ENCODE data around the gene MYO18B.

DNA sequence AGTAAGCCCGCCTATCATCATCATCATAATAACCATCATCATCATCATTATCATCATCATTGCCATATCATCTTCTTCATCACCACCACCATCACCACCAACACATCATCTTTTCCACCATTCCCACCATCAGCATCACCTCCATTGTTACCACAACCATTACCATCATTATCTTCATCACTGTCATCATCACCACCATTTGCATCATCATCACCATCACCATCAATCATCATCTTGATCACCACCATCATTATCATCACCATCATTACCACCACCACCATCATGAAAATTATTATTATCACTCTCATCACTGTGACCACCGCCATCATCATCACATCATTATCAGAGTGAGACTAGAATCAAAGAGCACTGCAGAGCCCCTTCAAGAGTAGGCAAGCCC is 227.9 kb downstream of the MYO18B start:
- no peak for TF ChIP-seq MYC (IDR thresholded peaks at IDR 0.05; ENCODE audit: low read depth, low read length)
- TF ChIP-seq, protein P1, sequence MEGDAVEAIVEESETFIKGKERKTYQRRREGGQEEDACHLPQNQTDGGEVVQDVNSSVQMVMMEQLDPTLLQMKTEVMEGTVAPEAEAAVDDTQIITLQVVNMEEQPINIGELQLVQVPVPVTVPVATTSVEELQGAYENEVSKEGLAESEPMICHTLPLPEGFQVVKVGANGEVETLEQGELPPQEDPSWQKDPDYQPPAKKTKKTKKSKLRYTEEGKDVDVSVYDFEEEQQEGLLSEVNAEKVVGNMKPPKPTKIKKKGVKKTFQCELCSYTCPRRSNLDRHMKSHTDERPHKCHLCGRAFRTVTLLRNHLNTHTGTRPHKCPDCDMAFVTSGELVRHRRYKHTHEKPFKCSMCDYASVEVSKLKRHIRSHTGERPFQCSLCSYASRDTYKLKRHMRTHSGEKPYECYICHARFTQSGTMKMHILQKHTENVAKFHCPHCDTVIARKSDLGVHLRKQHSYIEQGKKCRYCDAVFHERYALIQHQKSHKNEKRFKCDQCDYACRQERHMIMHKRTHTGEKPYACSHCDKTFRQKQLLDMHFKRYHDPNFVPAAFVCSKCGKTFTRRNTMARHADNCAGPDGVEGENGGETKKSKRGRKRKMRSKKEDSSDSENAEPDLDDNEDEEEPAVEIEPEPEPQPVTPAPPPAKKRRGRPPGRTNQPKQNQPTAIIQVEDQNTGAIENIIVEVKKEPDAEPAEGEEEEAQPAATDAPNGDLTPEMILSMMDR (IDR thresholded peaks at IDR 0.05; ENCODE audit: extremely low read depth in 1 of 2, insufficient read depth in 1 of 2, low read depth in 1 of 2, low read length in 2 of 2), result no peak
- TF ChIP-seq POLR2A (IDR thresholded peaks at IDR 0.05; ENCODE audit: low read depth, low read length), result no peak

All from endothelial cell of umbilical vein (primary cell).